ENCODE results near the gene NDUFA12.

Gene NDUFA12

GRCh38 chr12:95003213-95003920 lies at the start of gene NDUFA12:
Gene NDUFA12 (minus strand): TSS chr12:95003697. CDS start chr12:95003680, 17 bp downstream.
- H3K27ac ChIP-seq: peak within 1 kb of the TSS; percentile 86
- no peak for TF ChIP-seq CTCF (conservative IDR thresholded peaks at IDR 0.05)

GRCh38 chr12:95051241-95051640 lies 47.7 kb upstream of the NDUFA12 start:
- no peak overlapping the region for H3K27ac ChIP-seq
- no peak for TF ChIP-seq CTCF (conservative IDR thresholded peaks at IDR 0.05)

GRCh38 chr12:95037906-95038305 lies 34.4 kb upstream of the NDUFA12 start:
- H3K27ac ChIP-seq: no peak overlapping the region
- no peak for TF ChIP-seq CTCF (conservative IDR thresholded peaks at IDR 0.05)

- no peak overlapping the region for H3K27ac ChIP-seq
- no peak for TF ChIP-seq CTCF (conservative IDR thresholded peaks at IDR 0.05)
Measured at GRCh38 chr12:95034750-95035149, 31.3 kb upstream of the NDUFA12 start.

- no peak overlapping the region for H3K27ac ChIP-seq
- no peak for TF ChIP-seq CTCF (conservative IDR thresholded peaks at IDR 0.05)
Measured at GRCh38 chr12:95022477-95022876, 19.0 kb upstream of the NDUFA12 start.

- no peak overlapping the region for H3K27ac ChIP-seq
- TF ChIP-seq CTCF (conservative IDR thresholded peaks at IDR 0.05): no peak
Measured at GRCh38 chr12:95017482-95017881, 14.0 kb upstream of the NDUFA12 start.

- no peak for TF ChIP-seq CTCF (conservative IDR thresholded peaks at IDR 0.05)
- H3K27ac ChIP-seq: no peak overlapping the region
Measured at GRCh38 chr12:95016120-95016519, 12.6 kb upstream of the NDUFA12 start.

All from VCaP (cell line).